Endothelial cell of umbilical vein (primary cell): ENCODE measurements around the gene SLC18B1. TPM values are rescaled to one million over a fixed set of nuclear protein-coding genes. Genes with fewer than 3 reads are reported as not detected.

Experiments used
- BruUV-seq: library from RNA; stranded (reverse); fragments of 400-500 nt; replicated peaks from 2 replicates; lab custom pipeline; 2021; lab: Mats Ljungman, UMichigan
- CTCF ChIA-PET: fragments of 300-600, 350-600 bp; sonication (Branson Sonifier 250); formaldehyde crosslinking; loops from one replicate; lab custom pipeline; 2021; ENCODE audit warnings: antibody characterized with exemption, inconsistent platforms; lab: Charles Lee
- POLR2A ChIA-PET: fragments of 300-600, 350-600 bp; sonication (Branson Sonifier 250); formaldehyde crosslinking; loops from one replicate; lab custom pipeline; 2021; ENCODE audit warnings: antibody characterized with exemption, inconsistent platforms; lab: Charles Lee
- DNase-seq: peaks from one replicate; pipeline ENCODE4 v3.0.0-alpha.2; 2011; ENCODE audit warnings: low read depth, low spot score
- FAIRE-seq: peaks from 2 replicates; lab custom pipeline; 2011; peaks lifted over from hg19 to GRCh38; lab: Jason Lieb, UNC
- H2AFZ ChIP-seq: 2 replicates; pipeline ENCODE4 v1.6.0; 2012; ENCODE audit warnings: low read depth, low read length, control low read depth, inconsistent platforms
- H3K27ac ChIP-seq: 2 replicates; pipeline ENCODE4 v1.5.1; 2011; ENCODE audit warnings: low read depth, mild to moderate bottlenecking, control low read depth, low read length, moderate library complexity; ENCODE audit not compliant: insufficient read depth
- H3K27me3 ChIP-seq, 2 experiments: 2 replicates each; pipeline versions ENCODE4 v1.6.0 to v1.6.1; 2011; ENCODE audit warnings: low read length in 2 of 2, mixed read lengths in 1 of 2; ENCODE audit not compliant: control insufficient read depth in 2 of 2, insufficient read depth in 2 of 2
- H3K36me3 ChIP-seq, 2 experiments: 2 replicates in 1 of 2; 3 replicates in 1 of 2; pipeline ENCODE4 v1.5.1; 2011; ENCODE audit warnings: low read length in 2 of 2, mild to moderate bottlenecking in 1 of 2, moderate library complexity in 1 of 2; ENCODE audit not compliant: control insufficient read depth in 2 of 2, insufficient read depth in 2 of 2; ENCODE audit errors: extremely low read depth in 1 of 2
- H3K4me1 ChIP-seq: 3 replicates; pipeline ENCODE4 v1.5.1; 2011; ENCODE audit warnings: mild to moderate bottlenecking, low read length; ENCODE audit not compliant: control insufficient read depth, insufficient read depth; ENCODE audit errors: extremely low read depth
- H3K4me2 ChIP-seq: 2 replicates; pipeline ENCODE4 v1.6.1; 2011; ENCODE audit warnings: low read length, control low read depth, mixed read lengths; ENCODE audit not compliant: insufficient read depth
- H3K4me3 ChIP-seq, 3 experiments: fragments of 200-600 bp in 1 of 3; sonication (generic), shearing (Covaris generic) in 1 of 3; replicated peaks in 1 of 3; 2 replicates each; pipeline ENCODE4 v1.5.1; 2011 to 2016; ENCODE audit warnings: control low read depth in 3 of 3, low read length in 3 of 3, mild to moderate bottlenecking in 2 of 3, inconsistent platforms in 1 of 3, low read depth in 1 of 3, moderate library complexity in 1 of 3; ENCODE audit not compliant: insufficient read depth in 1 of 3
- H3K79me2 ChIP-seq: 2 replicates; pipeline ENCODE4 v1.6.0; 2012; ENCODE audit warnings: low read length, inconsistent platforms; ENCODE audit not compliant: control insufficient read depth, insufficient read depth
- H3K9ac ChIP-seq: replicated peaks from 2 replicates; pipeline ENCODE3; 2011; ENCODE audit warnings: low read length, control low read depth; ENCODE audit not compliant: insufficient read depth; ENCODE audit errors: extremely low read depth
- H3K9me1 ChIP-seq: replicated peaks from 3 replicates; pipeline ENCODE4 v1.6.0; 2011; ENCODE audit warnings: mild to moderate bottlenecking, low read length; ENCODE audit not compliant: control insufficient read depth, insufficient read depth; ENCODE audit errors: extremely low read depth
- H3K9me3 ChIP-seq: replicated peaks from 2 replicates; pipeline ENCODE4 v1.5.1; 2012; ENCODE audit warnings: low read length, inconsistent platforms; ENCODE audit not compliant: control insufficient read depth, insufficient read depth
- H4K20me1 ChIP-seq: replicated peaks from 2 replicates; pipeline ENCODE3; 2011; ENCODE audit warnings: mild to moderate bottlenecking, low read length; ENCODE audit not compliant: control insufficient read depth, insufficient read depth; ENCODE audit errors: extremely low read depth
- CTCF ChIP-seq, 2 donors: IDR thresholded peaks; 1 replicate in 1 of 2; 2 replicates in 1 of 2; pipeline ENCODE4 v1.5.1; 2011; ENCODE audit warnings: low read length in 2 of 2, mild to moderate bottlenecking in 2 of 2, moderate library complexity in 2 of 2, control low read depth in 1 of 2, inconsistent platforms in 1 of 2, low read depth in 1 of 2; ENCODE audit not compliant: insufficient read depth in 1 of 2; ENCODE audit errors: extremely low read depth in 1 of 2
- EZH2 ChIP-seq: IDR thresholded peaks from 2 replicates; pipeline ENCODE4 v1.6.1; 2012; ENCODE audit warnings: borderline replicate concordance, low read depth, mild to moderate bottlenecking, moderate library complexity, low read length, inconsistent platforms; ENCODE audit not compliant: severe bottlenecking
- FOS ChIP-seq: IDR thresholded peaks from 2 replicates; pipeline ENCODE4 v1.6.1; 2011; ENCODE audit warnings: mild to moderate bottlenecking, low read length, moderate library complexity, borderline replicate concordance; ENCODE audit not compliant: insufficient read depth
- GATA2 ChIP-seq: IDR thresholded peaks from 2 replicates; pipeline ENCODE4 v1.7.0; 2011; ENCODE audit warnings: low read depth, mild to moderate bottlenecking, moderate library complexity, mixed read lengths, low read length; ENCODE audit not compliant: insufficient read length, insufficient read depth
- JUN ChIP-seq: IDR thresholded peaks from 2 replicates; pipeline ENCODE4 v1.6.1; 2011; ENCODE audit warnings: borderline replicate concordance, low read depth; ENCODE audit not compliant: insufficient read length, insufficient read depth
- MAX ChIP-seq: IDR thresholded peaks from 2 replicates; pipeline ENCODE4 v1.6.1; 2011; ENCODE audit not compliant: insufficient read depth, insufficient read length
- MYC ChIP-seq: IDR thresholded peaks from one replicate; pipeline ENCODE4 v1.6.1; 2011; ENCODE audit warnings: mild to moderate bottlenecking, low read depth, low read length
- POLR2A ChIP-seq: IDR thresholded peaks from 2 replicates; pipeline ENCODE4 v1.6.1; 2012; ENCODE audit warnings: low read depth, mild to moderate bottlenecking, control low read depth, low read length
- POLR2AphosphoS5 ChIP-seq: IDR thresholded peaks from 2 replicates; pipeline ENCODE4 v1.6.1; 2012; ENCODE audit warnings: low read depth, mild to moderate bottlenecking, control low read depth, low read length, moderate library complexity; ENCODE audit not compliant: insufficient read depth
- dilution Hi-C: fragments of 300-500 bp; cut with MboI; formaldehyde crosslinking; loops from one replicate; pipeline ENCODE4 v1.15.0; 2019; ENCODE audit warnings: low sequenced_read_pairs; ENCODE audit not compliant: extremely low pct_ligation_motif_present
- intact Hi-C: fragments of 100-400 bp; cut with micrococcal nuclease; formaldehyde crosslinking; loops from one replicate; pipeline ENCODE4 v1.10.0; 2022
- polyA plus RNA-seq, 4 experiments: library from polyadenylated mRNA; depleted of rRNA in 3 of 4; stranded (reverse) in 3 of 4; unstranded in 1 of 4; fragments of >200 nt; gene quantifications; 2 replicates each; pipeline versions ENCODE4 v1.2.1 to v1.2.3, GENCODE V29; 2011 to 2012; ENCODE audit warnings: missing spikeins in 1 of 4
- total RNA-seq: library from RNA; stranded (reverse); gene quantifications from 2 replicates; pipeline ENCODE4 v1.2.3, GENCODE V29; 2021

SLC18B1 gene
- total and polyA plus RNA-seq, 2 donors (not counting 3 experiments of a cell fraction or from before 2014, with no cell fraction given): 8.4 to 9.2 TPM

GRCh38 chr6:132832891-132833290, 34.5 kb upstream of the SLC18B1 start:
- Histone ChIP-seq H3K4me3 (no peak overlapping the region), H3K4me1 (no peaks in the 10 kb centered on the region), H3K79me2 (no peaks in the 10 kb centered on the region), H3K4me2 (no peak overlapping the region), H3K9me1 (no peaks in the 10 kb centered on the region), H3K9me3 (no peaks in the 10 kb centered on the region), H3K27me3 (peaks cover 0 to 2% of the 10 kb centered on the region in 2 experiments), H3K36me3 (no peaks in the 10 kb centered on the region), H2AFZ (no peak overlapping the region), H3K9ac (no peak overlapping the region), H4K20me1 (no peaks in the 10 kb centered on the region), H3K27ac (no peak overlapping the region)
- DNase-seq (no peak), FAIRE-seq (no peak)
- ChIA-PET POLR2A (no interaction called here), CTCF (interaction anchor here (1.1 kb wide), 1 partner anchor 9 kb away, joined by 3 read pairs; no protein-coding TSS in a partner anchor)
- TF ChIP-seq POLR2A (no peak), FOS (no peak), MYC (no peak), JUN (no peak), MAX (no peak), GATA2 (no peak), POLR2AphosphoS5 (no peak), EZH2 (no peak), CTCF (IDR thresholded peaks at IDR 0.05; ENCODE audit: extremely low read depth in 1 of 2, insufficient read depth in 1 of 2, low read depth in 1 of 2, low read length in 2 of 2) (no peak)
- dilution Hi-C loops: no loop called here
- intact Hi-C loops: loop anchor here (5.0 to 10.0 kb wide), 3 partner anchors 129 to 1082 kb away; no protein-coding TSS in a partner anchor
- BruUV-seq: no TSS peak
